ENCODE measurements around the gene MEN1. TPM values are rescaled to one million over a fixed set of nuclear protein-coding genes. Genes with fewer than 3 reads are reported as not detected.

MEN1 gene
- 10 to 100 TPM in 2 of 4 donors, 1 to 10 TPM in 2; 3.8 to 26.2 (median 14.9) TPM for total RNA-seq

- intact Hi-C loops (cut with DNase I; ENCODE audit: low total_unique reads): no loop called here
- TF ChIP-seq POLR2A (IDR thresholded peaks at IDR 0.05) (peak; percentile 77 to 78), CTCF (IDR thresholded peaks at IDR 0.05) (peak in 3 of 4 experiments; percentile 19 to 50 (median 27))
- DNase-seq: peak; percentile 95 to 96
Measured at GRCh38 chr11:64810271-64810890, at the start of gene MEN1. MEN1 (minus strand) TSS chr11:64810551; CDS start chr11:64810109, 442 bp downstream.

GRCh38 chr11:64859542-64860414, 49.4 kb upstream of the MEN1 start:
- H3K27me3 ChIP-seq: no peaks in the 10 kb centered on the region
- TF ChIP-seq POLR2A (IDR thresholded peaks at IDR 0.05): no peak
- no peak for TF ChIP-seq CTCF (IDR thresholded peaks at IDR 0.05)
- H3K4me1 ChIP-seq: peaks cover 15 to 34% of the 10 kb centered on the region in 2 donors
- intact Hi-C loops (cut with DNase I; ENCODE audit: low total_unique reads): no loop called here
- no peaks in the 10 kb centered on the region for H3K9me3 ChIP-seq
- H3K4me3 ChIP-seq: no peak overlapping the region
- H3K36me3 ChIP-seq: no peaks in the 10 kb centered on the region
- H3K27ac ChIP-seq: no peak overlapping the region
- DNase-seq: no peak

More at GRCh38 chr11:64810271-64810890, at the start of gene MEN1:
- peaks cover 0 to 7% of the 10 kb centered on the region in 2 donors for H3K4me1 ChIP-seq
- peak within 1 kb of the TSS; percentile 41 to 78 for H3K27ac ChIP-seq
- H3K36me3 ChIP-seq: no peaks in the 10 kb centered on the region
- H3K9me3 ChIP-seq: no peaks in the 10 kb centered on the region
- H3K27me3 ChIP-seq: no peaks in the 10 kb centered on the region
- H3K4me3 ChIP-seq: peak within 1 kb of the TSS; percentile 60 to 79

GRCh38 chr11:64858467-64859263, 48.3 kb upstream of the MEN1 start:
- Histone ChIP-seq H3K4me1 (peaks cover 11 to 32% of the 10 kb centered on the region in 2 donors), H3K4me3 (no peak overlapping the region), H3K9me3 (no peaks in the 10 kb centered on the region), H3K27me3 (no peaks in the 10 kb centered on the region), H3K36me3 (no peaks in the 10 kb centered on the region), H3K27ac (peak overlapping the region in 1 of 2 donors; percentile 10)
- TF ChIP-seq CTCF (IDR thresholded peaks at IDR 0.05) (no peak), POLR2A (IDR thresholded peaks at IDR 0.05) (no peak)
- intact Hi-C loops (cut with DNase I; ENCODE audit: low total_unique reads): no loop called here
- DNase-seq: no peak

- no peaks in the 10 kb centered on the region for H3K27me3 ChIP-seq
- TF ChIP-seq POLR2A (IDR thresholded peaks at IDR 0.05): no peak
- TF ChIP-seq CTCF (IDR thresholded peaks at IDR 0.05): no peak
- intact Hi-C loops (cut with DNase I; ENCODE audit: low total_unique reads): no loop called here
- no peaks in the 10 kb centered on the region for H3K36me3 ChIP-seq
- peaks cover 11 to 20% of the 10 kb centered on the region in 2 donors for H3K4me1 ChIP-seq
- no peaks in the 10 kb centered on the region for H3K9me3 ChIP-seq
- DNase-seq: no peak
- no peak overlapping the region for H3K4me3 ChIP-seq
- peak overlapping the region; percentile 74 to 76 for H3K27ac ChIP-seq
Measured at GRCh38 chr11:64857485-64857884, 47.1 kb upstream of the MEN1 start.
